H1 (cell line): ENCODE results near the gene XNDC1N. TPM values are rescaled to one million over a fixed set of nuclear protein-coding genes. Genes with fewer than 3 reads are reported as not detected.

ENCODE experiments used
- KDM4A ChIP-seq: IDR thresholded peaks from one replicate; pipeline ENCODE4 v1.7.1; 2012; ENCODE audit warnings: low read depth, mild to moderate bottlenecking, moderate library complexity, low read length, inconsistent platforms; ENCODE audit not compliant: severe bottlenecking
- NRF1 ChIP-seq: IDR thresholded peaks from 2 replicates; pipeline ENCODE4 v1.6.1; 2011; ENCODE audit warnings: mild to moderate bottlenecking, low read depth, low read length, improper control_type of control experiment
- RXRA ChIP-seq: IDR thresholded peaks from 2 replicates; pipeline ENCODE4 v1.6.1; 2011; ENCODE audit warnings: low read depth, mild to moderate bottlenecking, low read length, moderate library complexity; ENCODE audit not compliant: insufficient read depth
- polyA plus RNA-seq, 7 experiments: library from polyadenylated mRNA; depleted of rRNA in 3 of 7; stranded (reverse) in 5 of 7; unstranded in 2 of 7; fragments of >200 nt in 5 of 7; fragments of 200-250 nt in 2 of 7; gene quantifications; 1 replicate in 5 of 7; 2 replicates in 1 of 7; 4 replicates in 1 of 7; pipeline versions ENCODE4 v1.2.1 to v1.2.3, GENCODE V29; 2011 to 2013; ENCODE audit warnings: missing spikeins in 2 of 7, mixed read lengths in 2 of 7
- total RNA-seq: library from RNA; stranded (reverse); fragmentation: NEBNext Ultra II Directional; extraction: Animal tissue kit (Norgen Biotek cat#: 25700); gene quantifications from 2 replicates; pipeline ENCODE4 v1.2.1, GENCODE V29; 2021
- TF ChIP-seq, protein P1 (sequence below): fragments of 300-600 bp; sonication (generic); IDR thresholded peaks from 2 replicates; pipeline ENCODE4 v1.7.1; 2012; ENCODE audit warnings: low read length, moderate library complexity, mild to moderate bottlenecking, inconsistent platforms; ENCODE audit not compliant: insufficient replicate concordance

The XNDC1N gene
- total and polyA plus RNA-seq, 2 of the 8 experiments (the other 6 are each of a cell fraction or from before 2014, with no cell fraction given): 5.8 to 7.5 TPM

DNA sequence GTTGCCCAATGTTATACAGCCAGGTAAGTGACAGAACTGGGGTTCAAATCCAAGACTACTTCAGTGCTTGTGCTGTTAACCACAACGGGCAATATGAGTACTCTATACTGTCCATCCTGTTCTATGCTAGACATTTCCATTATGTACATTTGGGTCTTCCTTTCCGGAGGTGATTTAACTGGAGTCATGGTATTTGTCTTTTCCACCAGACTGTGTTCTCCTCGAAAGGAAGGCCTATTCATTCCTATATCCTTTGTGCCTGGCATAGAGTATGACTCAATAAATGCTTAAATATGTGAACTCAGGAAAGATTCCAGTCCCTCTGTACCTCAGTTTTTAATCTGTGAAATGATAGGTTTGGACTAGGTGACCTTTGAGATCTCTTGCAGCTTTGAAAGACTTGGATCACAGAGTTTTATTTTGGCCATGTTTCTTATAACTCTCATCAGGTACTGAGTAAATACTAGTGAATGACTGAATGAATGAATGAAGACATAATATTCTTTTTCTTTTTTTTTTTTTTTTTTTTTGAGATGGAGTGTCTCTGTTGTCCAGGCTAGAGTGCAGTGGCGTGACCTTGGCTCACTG lies 7.0 kb upstream of the XNDC1N start (continued):
- TF ChIP-seq, protein P1, sequence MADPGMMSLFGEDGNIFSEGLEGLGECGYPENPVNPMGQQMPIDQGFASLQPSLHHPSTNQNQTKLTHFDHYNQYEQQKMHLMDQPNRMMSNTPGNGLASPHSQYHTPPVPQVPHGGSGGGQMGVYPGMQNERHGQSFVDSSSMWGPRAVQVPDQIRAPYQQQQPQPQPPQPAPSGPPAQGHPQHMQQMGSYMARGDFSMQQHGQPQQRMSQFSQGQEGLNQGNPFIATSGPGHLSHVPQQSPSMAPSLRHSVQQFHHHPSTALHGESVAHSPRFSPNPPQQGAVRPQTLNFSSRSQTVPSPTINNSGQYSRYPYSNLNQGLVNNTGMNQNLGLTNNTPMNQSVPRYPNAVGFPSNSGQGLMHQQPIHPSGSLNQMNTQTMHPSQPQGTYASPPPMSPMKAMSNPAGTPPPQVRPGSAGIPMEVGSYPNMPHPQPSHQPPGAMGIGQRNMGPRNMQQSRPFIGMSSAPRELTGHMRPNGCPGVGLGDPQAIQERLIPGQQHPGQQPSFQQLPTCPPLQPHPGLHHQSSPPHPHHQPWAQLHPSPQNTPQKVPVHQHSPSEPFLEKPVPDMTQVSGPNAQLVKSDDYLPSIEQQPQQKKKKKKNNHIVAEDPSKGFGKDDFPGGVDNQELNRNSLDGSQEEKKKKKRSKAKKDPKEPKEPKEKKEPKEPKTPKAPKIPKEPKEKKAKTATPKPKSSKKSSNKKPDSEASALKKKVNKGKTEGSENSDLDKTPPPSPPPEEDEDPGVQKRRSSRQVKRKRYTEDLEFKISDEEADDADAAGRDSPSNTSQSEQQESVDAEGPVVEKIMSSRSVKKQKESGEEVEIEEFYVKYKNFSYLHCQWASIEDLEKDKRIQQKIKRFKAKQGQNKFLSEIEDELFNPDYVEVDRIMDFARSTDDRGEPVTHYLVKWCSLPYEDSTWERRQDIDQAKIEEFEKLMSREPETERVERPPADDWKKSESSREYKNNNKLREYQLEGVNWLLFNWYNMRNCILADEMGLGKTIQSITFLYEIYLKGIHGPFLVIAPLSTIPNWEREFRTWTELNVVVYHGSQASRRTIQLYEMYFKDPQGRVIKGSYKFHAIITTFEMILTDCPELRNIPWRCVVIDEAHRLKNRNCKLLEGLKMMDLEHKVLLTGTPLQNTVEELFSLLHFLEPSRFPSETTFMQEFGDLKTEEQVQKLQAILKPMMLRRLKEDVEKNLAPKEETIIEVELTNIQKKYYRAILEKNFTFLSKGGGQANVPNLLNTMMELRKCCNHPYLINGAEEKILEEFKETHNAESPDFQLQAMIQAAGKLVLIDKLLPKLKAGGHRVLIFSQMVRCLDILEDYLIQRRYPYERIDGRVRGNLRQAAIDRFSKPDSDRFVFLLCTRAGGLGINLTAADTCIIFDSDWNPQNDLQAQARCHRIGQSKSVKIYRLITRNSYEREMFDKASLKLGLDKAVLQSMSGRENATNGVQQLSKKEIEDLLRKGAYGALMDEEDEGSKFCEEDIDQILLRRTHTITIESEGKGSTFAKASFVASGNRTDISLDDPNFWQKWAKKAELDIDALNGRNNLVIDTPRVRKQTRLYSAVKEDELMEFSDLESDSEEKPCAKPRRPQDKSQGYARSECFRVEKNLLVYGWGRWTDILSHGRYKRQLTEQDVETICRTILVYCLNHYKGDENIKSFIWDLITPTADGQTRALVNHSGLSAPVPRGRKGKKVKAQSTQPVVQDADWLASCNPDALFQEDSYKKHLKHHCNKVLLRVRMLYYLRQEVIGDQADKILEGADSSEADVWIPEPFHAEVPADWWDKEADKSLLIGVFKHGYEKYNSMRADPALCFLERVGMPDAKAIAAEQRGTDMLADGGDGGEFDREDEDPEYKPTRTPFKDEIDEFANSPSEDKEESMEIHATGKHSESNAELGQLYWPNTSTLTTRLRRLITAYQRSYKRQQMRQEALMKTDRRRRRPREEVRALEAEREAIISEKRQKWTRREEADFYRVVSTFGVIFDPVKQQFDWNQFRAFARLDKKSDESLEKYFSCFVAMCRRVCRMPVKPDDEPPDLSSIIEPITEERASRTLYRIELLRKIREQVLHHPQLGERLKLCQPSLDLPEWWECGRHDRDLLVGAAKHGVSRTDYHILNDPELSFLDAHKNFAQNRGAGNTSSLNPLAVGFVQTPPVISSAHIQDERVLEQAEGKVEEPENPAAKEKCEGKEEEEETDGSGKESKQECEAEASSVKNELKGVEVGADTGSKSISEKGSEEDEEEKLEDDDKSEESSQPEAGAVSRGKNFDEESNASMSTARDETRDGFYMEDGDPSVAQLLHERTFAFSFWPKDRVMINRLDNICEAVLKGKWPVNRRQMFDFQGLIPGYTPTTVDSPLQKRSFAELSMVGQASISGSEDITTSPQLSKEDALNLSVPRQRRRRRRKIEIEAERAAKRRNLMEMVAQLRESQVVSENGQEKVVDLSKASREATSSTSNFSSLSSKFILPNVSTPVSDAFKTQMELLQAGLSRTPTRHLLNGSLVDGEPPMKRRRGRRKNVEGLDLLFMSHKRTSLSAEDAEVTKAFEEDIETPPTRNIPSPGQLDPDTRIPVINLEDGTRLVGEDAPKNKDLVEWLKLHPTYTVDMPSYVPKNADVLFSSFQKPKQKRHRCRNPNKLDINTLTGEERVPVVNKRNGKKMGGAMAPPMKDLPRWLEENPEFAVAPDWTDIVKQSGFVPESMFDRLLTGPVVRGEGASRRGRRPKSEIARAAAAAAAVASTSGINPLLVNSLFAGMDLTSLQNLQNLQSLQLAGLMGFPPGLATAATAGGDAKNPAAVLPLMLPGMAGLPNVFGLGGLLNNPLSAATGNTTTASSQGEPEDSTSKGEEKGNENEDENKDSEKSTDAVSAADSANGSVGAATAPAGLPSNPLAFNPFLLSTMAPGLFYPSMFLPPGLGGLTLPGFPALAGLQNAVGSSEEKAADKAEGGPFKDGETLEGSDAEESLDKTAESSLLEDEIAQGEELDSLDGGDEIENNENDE: no peak
- TF ChIP-seq RXRA: no peak
- no peak for TF ChIP-seq NRF1
- no peak for TF ChIP-seq KDM4A
